H1 (cell line): Measurements from ENCODE around the gene ADGRB3. TPM values are rescaled to one million over a fixed set of nuclear protein-coding genes. Genes with fewer than 3 reads are reported as not detected.

Source experiments
- CTCF ChIA-PET: fragments of 300-600 bp; sonication (Branson Sonifier 250); formaldehyde crosslinking; loops from one replicate; lab custom pipeline; 2021; ENCODE audit not compliant: partially characterized antibody; lab: Charles Lee
- POLR2A ChIA-PET: fragments of 300-600 bp; sonication (Branson Sonifier 250); formaldehyde crosslinking; loops from one replicate; lab custom pipeline; 2021; ENCODE audit warnings: inconsistent platforms; ENCODE audit not compliant: partially characterized antibody; lab: Charles Lee
- DNase-seq, 2 experiments: peaks; one replicate each; pipeline versions ENCODE4 v3.0.0 to v3.0.0-alpha.2; 2010 to 2022; ENCODE audit warnings: low spot score in 2 of 2, low read depth in 1 of 2, mixed read lengths in 1 of 2
- FAIRE-seq: peaks from 2 replicates; lab custom pipeline; 2011; peaks lifted over from hg19 to GRCh38; lab: Jason Lieb, UNC
- H2AFZ ChIP-seq: 2 replicates; pipeline ENCODE4 v1.8.1; 2012; ENCODE audit warnings: low read length, inconsistent platforms
- H2AK5ac ChIP-seq: 2 replicates; pipeline ENCODE4 v1.6.1; 2013; ENCODE audit warnings: low read depth, low read length
- H2BK120ac ChIP-seq: replicated peaks from 2 replicates; pipeline ENCODE3; 2013; ENCODE audit warnings: low read depth, low read length, inconsistent platforms
- H2BK12ac ChIP-seq: 2 replicates; pipeline ENCODE4 v1.6.1; 2013; ENCODE audit warnings: low read depth, low read length
- H2BK15ac ChIP-seq: 2 replicates; pipeline ENCODE4 v1.6.1; 2013; ENCODE audit warnings: low read length
- H2BK20ac ChIP-seq: 2 replicates; pipeline ENCODE4 v1.6.1; 2013; ENCODE audit warnings: low read length
- H2BK5ac ChIP-seq: 2 replicates; pipeline ENCODE4 v1.6.1; 2013; ENCODE audit warnings: low read depth, low read length
- H3K14ac ChIP-seq: 2 replicates; pipeline ENCODE4 v1.6.1; 2013; ENCODE audit warnings: inconsistent platforms; ENCODE audit not compliant: insufficient read length
- H3K18ac ChIP-seq: 2 replicates; pipeline ENCODE4 v1.6.1; 2013; ENCODE audit warnings: low read length; ENCODE audit errors: extremely low read depth
- H3K23ac ChIP-seq: 2 replicates; pipeline ENCODE4 v1.6.1; 2013; ENCODE audit warnings: inconsistent platforms; ENCODE audit not compliant: insufficient read length
- H3K23me2 ChIP-seq: 2 replicates; pipeline ENCODE4 v1.6.1; 2013; ENCODE audit warnings: low read depth, low read length
- H3K27ac ChIP-seq: 2 replicates; pipeline ENCODE4 v1.6.1; 2011; ENCODE audit warnings: low read depth, low read length, inconsistent platforms
- H3K27me3 ChIP-seq, 4 experiments: replicated peaks in 1 of 4; 1 replicate in 1 of 4; 2 replicates in 3 of 4; pipeline versions ENCODE4 v1.6.1 to v1.8.1; 2011 to 2013; ENCODE audit warnings: low read length in 3 of 4, mild to moderate bottlenecking in 3 of 4, inconsistent platforms in 2 of 4, mixed read lengths in 2 of 4, moderate library complexity in 1 of 4; ENCODE audit not compliant: control insufficient read depth in 3 of 4, insufficient read depth in 3 of 4; ENCODE audit errors: extremely low read depth in 1 of 4
- H3K36me3 ChIP-seq, 4 experiments: 2 replicates each; pipeline versions ENCODE4 v1.6.1 to v1.8.1; 2011 to 2013; ENCODE audit warnings: mild to moderate bottlenecking in 4 of 4, low read length in 3 of 4, moderate library complexity in 2 of 4, control low read depth in 1 of 4, inconsistent platforms in 1 of 4; ENCODE audit not compliant: insufficient read depth in 4 of 4, control insufficient read depth in 2 of 4
- H3K4ac ChIP-seq: replicated peaks from 2 replicates; pipeline ENCODE3; 2013; ENCODE audit warnings: low read length, low read depth, mixed read lengths, inconsistent platforms; ENCODE audit not compliant: insufficient read length
- H3K4me1 ChIP-seq, 4 experiments: replicated peaks in 1 of 4; 1 replicate in 1 of 4; 2 replicates in 3 of 4; pipeline versions ENCODE4 v1.6.1 to v1.8.1; 2011 to 2013; ENCODE audit warnings: low read length in 3 of 4, inconsistent platforms in 2 of 4, mixed read lengths in 1 of 4; ENCODE audit not compliant: insufficient read depth in 4 of 4, control insufficient read depth in 3 of 4
- H3K4me2 ChIP-seq, 2 experiments: 2 replicates each; pipeline versions ENCODE4 v1.6.1 to v1.8.1; 2011 to 2013; ENCODE audit warnings: low read depth in 2 of 2, low read length in 2 of 2, control low read depth in 1 of 2, inconsistent platforms in 1 of 2, mild to moderate bottlenecking in 1 of 2; ENCODE audit not compliant: insufficient read depth in 1 of 2
- H3K4me3 ChIP-seq, 4 experiments: fragments of 200-600, 300-600 bp in 1 of 4; sonication (generic), shearing (Covaris generic), sonication (Bioruptor Twin) in 1 of 4; 2 replicates each; pipeline versions ENCODE4 v1.5.1 to v1.8.1; 2011 to 2016; ENCODE audit warnings: low read length in 4 of 4, low read depth in 3 of 4, control low read depth in 2 of 4, inconsistent platforms in 2 of 4, mild to moderate bottlenecking in 2 of 4, mixed read lengths in 1 of 4, moderate library complexity in 1 of 4; ENCODE audit not compliant: insufficient read depth in 2 of 4; ENCODE audit errors: extremely low read depth in 1 of 4
- H3K56ac ChIP-seq: replicated peaks from 2 replicates; pipeline ENCODE3; 2013; ENCODE audit warnings: low read depth, mild to moderate bottlenecking, mixed read lengths, low read length, inconsistent platforms; ENCODE audit not compliant: insufficient read length
- H3K79me1 ChIP-seq: 2 replicates; pipeline ENCODE4 v1.6.1; 2013; ENCODE audit warnings: low read depth, low read length, control low read depth
- H3K79me2 ChIP-seq, 2 experiments: 2 replicates each; pipeline versions ENCODE4 v1.6.1 to v1.8.1; 2012 to 2013; ENCODE audit warnings: low read length in 2 of 2, mild to moderate bottlenecking in 2 of 2, inconsistent platforms in 1 of 2; ENCODE audit not compliant: insufficient read depth in 2 of 2, control insufficient read depth in 1 of 2
- H3K9ac ChIP-seq, 4 experiments: replicated peaks in 1 of 4; 1 replicate in 1 of 4; 2 replicates in 3 of 4; pipeline versions ENCODE4 v1.6.1 to v1.8.1; 2011 to 2013; ENCODE audit warnings: low read depth in 3 of 4, low read length in 3 of 4, control low read depth in 2 of 4, mild to moderate bottlenecking in 2 of 4, moderate library complexity in 2 of 4, inconsistent platforms in 1 of 4; ENCODE audit errors: extremely low read depth in 1 of 4
- H3K9me3 ChIP-seq, 2 experiments: 2 replicates each; pipeline versions ENCODE4 v1.6.1 to v1.8.1; 2012 to 2013; ENCODE audit warnings: mild to moderate bottlenecking in 2 of 2, moderate library complexity in 2 of 2, control low read depth in 1 of 2, inconsistent platforms in 1 of 2, low read depth in 1 of 2, low read length in 1 of 2, mixed read lengths in 1 of 2; ENCODE audit not compliant: insufficient read depth in 2 of 2
- H4K20me1 ChIP-seq, 2 experiments: replicated peaks in 1 of 2; 2 replicates each; pipeline versions ENCODE3 to v1.8.1; 2011 to 2013; ENCODE audit warnings: inconsistent platforms in 2 of 2, low read length in 2 of 2, mild to moderate bottlenecking in 1 of 2; ENCODE audit not compliant: insufficient read depth in 2 of 2, control insufficient read depth in 1 of 2
- H4K5ac ChIP-seq: 2 replicates; pipeline ENCODE4 v1.6.1; 2013; ENCODE audit warnings: low read length, low read depth, mixed read lengths, inconsistent platforms; ENCODE audit not compliant: insufficient read length
- H4K8ac ChIP-seq: 2 replicates; pipeline ENCODE4 v1.8.0; 2013; ENCODE audit warnings: mild to moderate bottlenecking, moderate library complexity, low read length, inconsistent platforms; ENCODE audit not compliant: insufficient read depth; ENCODE audit errors: extremely low read depth
- H4K91ac ChIP-seq: replicated peaks from 2 replicates; pipeline ENCODE3; 2013; ENCODE audit warnings: low read length, mixed read lengths, inconsistent platforms; ENCODE audit not compliant: insufficient read length
- CBX5 ChIP-seq: fragments of 300-800, 300-1000 bp; sonication (generic); IDR thresholded peaks from 2 replicates; pipeline ENCODE4 v1.7.1; 2016; ENCODE audit warnings: antibody characterized with exemption, low read length, low read depth
- EGR1 ChIP-seq: IDR thresholded peaks from 2 replicates; pipeline ENCODE4 v1.6.1; 2011; ENCODE audit warnings: low read depth, low read length, borderline replicate concordance
- EP300 ChIP-seq, 2 experiments: IDR thresholded peaks; 1 replicate in 1 of 2; 2 replicates in 1 of 2; pipeline ENCODE4 v1.6.1; 2011 to 2012; ENCODE audit warnings: low read depth in 2 of 2, low read length in 2 of 2, mild to moderate bottlenecking in 2 of 2, borderline replicate concordance in 1 of 2, inconsistent platforms in 1 of 2, moderate library complexity in 1 of 2
- MAFK ChIP-seq: IDR thresholded peaks from 2 replicates; pipeline ENCODE4 v1.6.1; 2012; ENCODE audit warnings: low read depth, mild to moderate bottlenecking, improper control_type of control experiment, low read length
- RBBP5 ChIP-seq: IDR thresholded peaks from 2 replicates; pipeline ENCODE4 v1.7.1; 2012; ENCODE audit warnings: low read depth, mild to moderate bottlenecking, inconsistent platforms, low read length, moderate library complexity, borderline replicate concordance
- SIN3A ChIP-seq, 2 experiments: IDR thresholded peaks in 1 of 2; conservative IDR thresholded peaks in 1 of 2; 2 replicates each; pipeline ENCODE4 v1.6.1; 2011 to 2012; ENCODE audit warnings: low read length in 2 of 2, improper control_type of control experiment in 1 of 2, low read depth in 1 of 2, mild to moderate bottlenecking in 1 of 2
- SP1 ChIP-seq: IDR thresholded peaks from 2 replicates; pipeline ENCODE4 v1.6.1; 2011; ENCODE audit warnings: low read depth, low read length
- SP4 ChIP-seq: IDR thresholded peaks from 2 replicates; pipeline ENCODE4 v1.6.1; 2012; ENCODE audit warnings: low read length, inconsistent platforms
- TAF7 ChIP-seq: optimal IDR thresholded peaks from 2 replicates; pipeline ENCODE3; 2011; ENCODE audit warnings: low read depth, mild to moderate bottlenecking, inconsistent platforms, low read length, moderate library complexity, borderline replicate concordance
- TBP ChIP-seq: IDR thresholded peaks from 2 replicates; pipeline ENCODE4 v1.6.1; 2011; ENCODE audit warnings: low read depth, low read length, improper control_type of control experiment
- WGBS, 2 experiments: shearing (Covaris generic) in 1 of 2; methylation state at CpG; one replicate each; pipeline versions ENCODE4 v1.1.6 to v1.1.7; 2013 to 2015; ENCODE audit warnings: low lambda C conversion rate in 2 of 2, mixed read lengths in 2 of 2, inconsistent platforms in 1 of 2, low coverage in 1 of 2, missing lambda C conversion rate in 1 of 2; ENCODE audit not compliant: insufficient replicate concordance in 2 of 2, insufficient coverage in 1 of 2, insufficient read length in 1 of 2; ENCODE audit errors: extremely low coverage in 1 of 2, missing lambda C conversion rate in 1 of 2; 5-methylcytosine and 5-hydroxymethylcytosine counted together
- polyA plus RNA-seq, 7 experiments: library from polyadenylated mRNA; depleted of rRNA in 3 of 7; stranded (reverse) in 5 of 7; unstranded in 2 of 7; fragments of >200 nt in 5 of 7; fragments of 200-250 nt in 2 of 7; gene quantifications; 1 replicate in 5 of 7; 2 replicates in 1 of 7; 4 replicates in 1 of 7; pipeline versions ENCODE4 v1.2.1 to v1.2.3, GENCODE V29; 2011 to 2013; ENCODE audit warnings: missing spikeins in 2 of 7, mixed read lengths in 2 of 7
- total RNA-seq: library from RNA; stranded (reverse); fragmentation: NEBNext Ultra II Directional; extraction: Animal tissue kit (Norgen Biotek cat#: 25700); gene quantifications from 2 replicates; pipeline ENCODE4 v1.2.1, GENCODE V29; 2021
- TF ChIP-seq, protein P1 (sequence below): IDR thresholded peaks from 2 replicates; pipeline ENCODE4 v1.6.1; 2011; ENCODE audit warnings: low read depth, mild to moderate bottlenecking, low read length; ENCODE audit not compliant: insufficient read depth

ADGRB3 gene
- total and polyA plus RNA-seq, 2 of the 8 experiments (the other 6 are each of a cell fraction or from before 2014, with no cell fraction given): 0.35 to 1.2 TPM

DNA sequence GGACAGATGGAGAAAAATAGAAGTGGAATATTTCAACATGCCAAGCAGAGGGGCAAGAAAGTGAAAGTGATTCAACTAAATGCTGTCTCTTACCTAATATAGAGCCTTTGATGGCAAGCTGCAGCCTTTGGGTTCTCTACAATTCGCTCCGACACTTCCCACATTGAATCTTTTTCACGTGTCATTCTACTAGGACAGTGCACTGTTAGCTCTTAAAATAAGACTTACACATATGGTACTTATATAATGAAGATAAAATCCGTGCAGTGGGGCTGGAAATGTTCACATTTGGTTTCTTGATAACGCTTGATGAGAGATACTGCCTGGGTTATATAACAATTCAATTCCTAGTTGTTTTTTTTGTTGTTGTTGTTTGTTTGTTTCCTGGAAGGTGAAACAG, 659.3 kb downstream of the ADGRB3 start:
- Histone ChIP-seq H3K18ac (no peak overlapping the region), H3K23me2 (no peaks in the 10 kb centered on the region), H3K27me3 (no peaks in the 10 kb centered on the region), H3K79me1 (no peaks in the 10 kb centered on the region), H3K4me3 (no peak overlapping the region), H3K56ac (no peak overlapping the region), H2AK5ac (no peak overlapping the region), H2BK120ac (no peak overlapping the region), H4K20me1 (no peaks in the 10 kb centered on the region), H3K4me1 (no peaks in the 10 kb centered on the region), H3K14ac (no peak overlapping the region), H3K79me2 (no peaks in the 10 kb centered on the region), H2BK12ac (no peak overlapping the region), H3K4ac (no peak overlapping the region), H4K8ac (no peak overlapping the region), H2BK15ac (no peak overlapping the region), H2AFZ (no peak overlapping the region), H3K4me2 (no peak overlapping the region), H3K36me3 (no peaks in the 10 kb centered on the region), H2BK20ac (no peak overlapping the region), H3K23ac (no peak overlapping the region), H4K91ac (no peak overlapping the region), H3K9ac (no peak overlapping the region), H4K5ac (no peak overlapping the region), H3K27ac (no peak overlapping the region), H3K9me3 (no peaks in the 10 kb centered on the region), H2BK5ac (no peak overlapping the region)
- TF ChIP-seq SP1: no peak
- TF ChIP-seq, protein P1, sequence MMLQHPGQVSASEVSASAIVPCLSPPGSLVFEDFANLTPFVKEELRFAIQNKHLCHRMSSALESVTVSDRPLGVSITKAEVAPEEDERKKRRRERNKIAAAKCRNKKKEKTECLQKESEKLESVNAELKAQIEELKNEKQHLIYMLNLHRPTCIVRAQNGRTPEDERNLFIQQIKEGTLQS: no peak
- no peak for TF ChIP-seq RBBP5
- TF ChIP-seq SIN3A (conservative IDR thresholded peaks at IDR 0.05 in 1 of 2, IDR thresholded peaks at IDR 0.05 in 1 of 2; ENCODE audit: low read depth in 1 of 2, low read length in 2 of 2): no peak
- no peak for TF ChIP-seq TBP
- TF ChIP-seq SP4: no peak
- TF ChIP-seq MAFK: no peak
- TF ChIP-seq TAF7: no peak
- no peak for TF ChIP-seq CBX5
- TF ChIP-seq EGR1: no peak
- no peak for TF ChIP-seq EP300 (IDR thresholded peaks at IDR 0.05; ENCODE audit: borderline replicate concordance in 1 of 2, low read depth in 2 of 2, low read length in 2 of 2)
- WGBS, 2 experiments: 95% methylated on average over 5 of the region's 5 CpGs; no CpG with 5 or more reads in 1 of the 2 experiments
- ChIA-PET POLR2A (no interaction called here), CTCF (interaction anchor here (1.2 kb wide), 1 partner anchor 11 kb away, joined by 3 read pairs; no protein-coding TSS in a partner anchor)
- FAIRE-seq (no peak), DNase-seq (no peak)
